ENCODE results near the gene CDH4.

The CDH4 gene

GRCh38 chr20:61908057-61909026 is 656.3 kb downstream of the CDH4 start:
- no peak for DNase-seq (ENCODE audit: low spot score)
- no peak for TF ChIP-seq CTCF (conservative IDR thresholded peaks at IDR 0.05; ENCODE audit: low read depth)
- ChIA-PET CTCF (interaction anchor here (1.0 to 1.2 kb wide), 2 partner anchors 12 kb away, joined by 3 to 5 read pairs; no protein-coding TSS in a partner anchor), POLR2A (ENCODE audit: low non-redundant PET) (no interaction called here)
- no peak overlapping the region for H3K27ac ChIP-seq

GRCh38 chr20:61909028-61909427 is 657.0 kb downstream of the CDH4 start:
- ChIA-PET CTCF (interaction anchor here (1.0 kb wide), 1 partner anchor 13 kb away, joined by 5 read pairs; no protein-coding TSS in a partner anchor), POLR2A (ENCODE audit: low non-redundant PET) (no interaction called here)
- no peak for DNase-seq (ENCODE audit: low spot score)
- TF ChIP-seq CTCF (conservative IDR thresholded peaks at IDR 0.05; ENCODE audit: low read depth): no peak
- H3K27ac ChIP-seq: no peak overlapping the region

- CTCF ChIA-PET: interaction anchor here (0.6 to 1.0 kb wide), 2 partner anchors 9 to 13 kb away, joined by 3 to 5 read pairs; no protein-coding TSS in a partner anchor
- TF ChIP-seq CTCF (conservative IDR thresholded peaks at IDR 0.05; ENCODE audit: low read depth): no peak
- no peak for DNase-seq (ENCODE audit: low spot score)
- H3K27ac ChIP-seq: no peak overlapping the region
- POLR2A ChIA-PET (ENCODE audit: low non-redundant PET): no interaction called here
Measured at GRCh38 chr20:61909821-61910220, 657.8 kb downstream of the CDH4 start.

GRCh38 chr20:61911824-61912223 is 659.8 kb downstream of the CDH4 start:
- ChIA-PET POLR2A (ENCODE audit: low non-redundant PET) (no interaction called here), CTCF (no interaction called here)
- H3K27ac ChIP-seq: no peak overlapping the region
- no peak for TF ChIP-seq CTCF (conservative IDR thresholded peaks at IDR 0.05; ENCODE audit: low read depth)
- DNase-seq (ENCODE audit: low spot score): no peak

GRCh38 chr20:61912665-61913422 is 660.8 kb downstream of the CDH4 start:
- H3K27ac ChIP-seq: no peak overlapping the region
- POLR2A ChIA-PET (ENCODE audit: low non-redundant PET): no interaction called here
- CTCF ChIA-PET: interaction anchor here (1.8 kb wide), 1 partner anchor 17 kb away, joined by 5 read pairs; no protein-coding TSS in a partner anchor
- TF ChIP-seq CTCF (conservative IDR thresholded peaks at IDR 0.05; ENCODE audit: low read depth): no peak
- no peak for DNase-seq (ENCODE audit: low spot score)
